HepG2 (cell line): Measurements from ENCODE around the gene PIK3IP1. TPM values are rescaled to one million over a fixed set of nuclear protein-coding genes. Genes with fewer than 3 reads are reported as not detected.

Experiments
- ARID2 ChIP-seq: sonication (generic); formaldehyde crosslinking; IDR thresholded peaks from 2 replicates; pipeline ENCODE4 v1.8.1; 2022; ENCODE audit warnings: mild to moderate bottlenecking, missing genetic modification reagents, borderline replicate concordance
- CBX5 ChIP-seq: sonication (generic); formaldehyde crosslinking; IDR thresholded peaks from 2 replicates; pipeline ENCODE4 v1.4.0; 2020; ENCODE audit warnings: missing genetic modification reagents, borderline replicate concordance
- FOXP1 ChIP-seq, 2 experiments: fragments of 450-650 bp in 1 of 2; IDR thresholded peaks; 2 replicates each; pipeline ENCODE4 v1.6.1; 2017 to 2018; ENCODE audit warnings: antibody characterized with exemption in 1 of 2
- HCFC1 ChIP-seq: fragments of 150-350 bp; IDR thresholded peaks from 2 replicates; pipeline ENCODE4 v1.6.1; 2014; ENCODE audit warnings: low read depth, low read length
- MBD4 ChIP-seq: IDR thresholded peaks from 2 replicates; pipeline ENCODE4 v1.6.1; 2012; ENCODE audit warnings: low read length, inconsistent platforms, borderline replicate concordance
- NFIB ChIP-seq: sonication (generic); formaldehyde crosslinking; IDR thresholded peaks from 2 replicates; pipeline ENCODE4 v1.9.0; 2021; ENCODE audit warnings: missing genetic modification reagents, mild to moderate bottlenecking, borderline replicate concordance
- SYNCRIP ChIP-seq: fragments of 200-400 bp; formaldehyde crosslinking; IDR thresholded peaks from 2 replicates; pipeline ENCODE4 v1.6.1; 2018; ENCODE audit warnings: mild to moderate bottlenecking, low read depth, low read length; ENCODE audit not compliant: insufficient read depth
- TBP ChIP-seq: sonication (generic); formaldehyde crosslinking; IDR thresholded peaks from 2 replicates; pipeline ENCODE4 v1.5.0; 2020; ENCODE audit warnings: missing genetic modification reagents
- ZSCAN9 ChIP-seq: IDR thresholded peaks from 2 replicates; pipeline ENCODE4 v1.6.1; 2016; ENCODE audit warnings: borderline replicate concordance
- polyA plus RNA-seq, 8 experiments: library from polyadenylated mRNA; depleted of rRNA in 3 of 8; stranded (reverse) in 7 of 8; unstranded in 1 of 8; fragments of >200 nt; fragmentation: Illumina TruSeq in 4 of 8; extraction: Trizol in 4 of 8; gene quantifications; 2 replicates each; pipeline versions ENCODE4 v1.2.1 to v1.2.3, GENCODE V29; 2011 to 2016; ENCODE audit warnings: low read depth in 4 of 8, missing spikeins in 1 of 8, mixed read lengths in 1 of 8; ENCODE audit not compliant: insufficient read depth in 1 of 8
- total RNA-seq, 5 experiments: library from RNA; depleted of rRNA; stranded (reverse); fragments of >200 nt; fragmentation: Illumina TruSeq; extraction: Trizol; gene quantifications; 2 replicates each; pipeline ENCODE4 v1.2.3, GENCODE V29; 2016; ENCODE audit warnings: low read depth in 1 of 5
- TF ChIP-seq, protein P1 (sequence below): sonication (generic); formaldehyde crosslinking; IDR thresholded peaks from 2 replicates; pipeline ENCODE4 v1.4.0; 2020; ENCODE audit warnings: missing genetic modification reagents
- TF ChIP-seq, protein P2 (sequence below): IDR thresholded peaks from 2 replicates; pipeline ENCODE4 v1.6.1; 2016; ENCODE audit warnings: control low read depth
- TF ChIP-seq, protein P3 (sequence below): sonication (generic); formaldehyde crosslinking; IDR thresholded peaks from 2 replicates; pipeline ENCODE4 v1.8.1; 2022; ENCODE audit warnings: low read depth, mild to moderate bottlenecking, missing genetic modification reagents
- TF ChIP-seq, protein P4 (sequence below): sonication (generic); formaldehyde crosslinking; IDR thresholded peaks from 2 replicates; pipeline ENCODE4 v1.5.0; 2020; ENCODE audit warnings: mild to moderate bottlenecking, missing genetic modification reagents
- TF ChIP-seq, protein P5 (sequence below): sonication (generic); formaldehyde crosslinking; IDR thresholded peaks from 2 replicates; pipeline ENCODE4 v1.4.0; 2020; ENCODE audit warnings: missing genetic modification reagents

Gene PIK3IP1
- total and polyA plus RNA-seq, 2 of the 13 experiments (the other 11 are each of a cell fraction or from before 2014, with no cell fraction given): 1.3 to 2.5 TPM

DNA sequence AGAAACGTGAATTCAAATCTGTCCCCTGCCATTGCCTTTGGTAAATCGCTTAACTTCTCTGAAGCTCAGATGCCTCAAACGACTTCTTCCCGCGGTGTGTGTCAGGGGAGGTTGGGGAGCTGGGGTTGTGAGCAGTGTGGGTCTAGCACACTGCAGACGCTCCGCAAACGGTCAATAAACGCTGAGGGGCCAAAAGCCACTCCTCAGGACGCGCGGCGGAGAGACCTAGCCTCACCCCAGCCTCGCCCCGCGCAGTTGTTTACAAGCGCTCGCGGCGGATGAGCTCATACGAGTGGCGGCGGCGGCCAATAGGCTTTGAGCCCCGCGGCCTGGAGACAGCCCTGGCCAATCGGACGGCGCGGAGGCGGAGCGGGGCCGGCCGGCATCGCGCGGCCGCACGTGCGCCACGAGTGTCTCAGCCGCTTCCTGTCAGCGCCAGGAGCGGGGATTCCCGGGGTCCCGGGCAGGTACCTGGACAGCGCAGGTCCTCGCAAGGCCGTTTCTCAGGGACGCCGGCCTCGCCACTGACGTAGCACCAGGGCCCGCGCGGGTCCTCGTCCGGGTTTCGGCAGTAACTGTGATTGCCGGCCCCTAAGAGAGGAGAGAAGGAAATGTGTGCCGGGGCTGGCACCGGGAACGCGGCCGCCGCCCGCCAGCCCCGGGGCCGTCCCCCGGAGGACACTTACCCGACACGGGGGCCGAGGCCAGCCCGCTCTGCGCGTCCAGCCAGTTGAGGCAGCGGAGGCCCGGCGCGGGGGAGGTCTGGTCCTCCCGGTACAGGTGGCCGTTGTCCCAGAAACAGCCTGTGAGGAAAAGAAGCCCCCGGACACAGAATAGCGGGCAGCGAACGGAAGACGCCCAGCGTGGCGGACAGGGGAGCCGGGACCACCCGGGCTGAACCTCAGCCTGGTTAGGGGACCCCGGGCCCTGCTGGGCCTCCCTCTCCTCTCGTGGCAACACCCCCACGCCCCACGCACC is 1.5 kb downstream of the PIK3IP1 start (continued):
- TF ChIP-seq, protein P1, sequence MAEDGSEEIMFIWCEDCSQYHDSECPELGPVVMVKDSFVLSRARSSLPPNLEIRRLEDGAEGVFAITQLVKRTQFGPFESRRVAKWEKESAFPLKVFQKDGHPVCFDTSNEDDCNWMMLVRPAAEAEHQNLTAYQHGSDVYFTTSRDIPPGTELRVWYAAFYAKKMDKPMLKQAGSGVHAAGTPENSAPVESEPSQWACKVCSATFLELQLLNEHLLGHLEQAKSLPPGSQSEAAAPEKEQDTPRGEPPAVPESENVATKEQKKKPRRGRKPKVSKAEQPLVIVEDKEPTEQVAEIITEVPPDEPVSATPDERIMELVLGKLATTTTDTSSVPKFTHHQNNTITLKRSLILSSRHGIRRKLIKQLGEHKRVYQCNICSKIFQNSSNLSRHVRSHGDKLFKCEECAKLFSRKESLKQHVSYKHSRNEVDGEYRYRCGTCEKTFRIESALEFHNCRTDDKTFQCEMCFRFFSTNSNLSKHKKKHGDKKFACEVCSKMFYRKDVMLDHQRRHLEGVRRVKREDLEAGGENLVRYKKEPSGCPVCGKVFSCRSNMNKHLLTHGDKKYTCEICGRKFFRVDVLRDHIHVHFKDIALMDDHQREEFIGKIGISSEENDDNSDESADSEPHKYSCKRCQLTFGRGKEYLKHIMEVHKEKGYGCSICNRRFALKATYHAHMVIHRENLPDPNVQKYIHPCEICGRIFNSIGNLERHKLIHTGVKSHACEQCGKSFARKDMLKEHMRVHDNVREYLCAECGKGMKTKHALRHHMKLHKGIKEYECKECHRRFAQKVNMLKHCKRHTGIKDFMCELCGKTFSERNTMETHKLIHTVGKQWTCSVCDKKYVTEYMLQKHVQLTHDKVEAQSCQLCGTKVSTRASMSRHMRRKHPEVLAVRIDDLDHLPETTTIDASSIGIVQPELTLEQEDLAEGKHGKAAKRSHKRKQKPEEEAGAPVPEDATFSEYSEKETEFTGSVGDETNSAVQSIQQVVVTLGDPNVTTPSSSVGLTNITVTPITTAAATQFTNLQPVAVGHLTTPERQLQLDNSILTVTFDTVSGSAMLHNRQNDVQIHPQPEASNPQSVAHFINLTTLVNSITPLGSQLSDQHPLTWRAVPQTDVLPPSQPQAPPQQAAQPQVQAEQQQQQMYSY (CRISPR knock-in tag): peak; percentile 71; the same call in 1 of the 2 replicates
- TF ChIP-seq FOXP1 (IDR thresholded peaks at IDR 0.05) (peak; percentile 56), FOXP1 (CRISPR knock-in tag; IDR thresholded peaks at IDR 0.05) (peak; percentile 88), SYNCRIP (no peak), ARID2 (CRISPR knock-in tag) (no peak), TBP (CRISPR knock-in tag) (no peak), HCFC1 (no peak), ZSCAN9 (peak; percentile 50; the same call in 1 of the 2 replicates), CBX5 (CRISPR knock-in tag) (0 out of 2 replicates have a peak, but pooled peaks have one; percentile 16), MBD4 (no peak), NFIB (CRISPR knock-in tag) (no peak)
- TF ChIP-seq, protein P2, sequence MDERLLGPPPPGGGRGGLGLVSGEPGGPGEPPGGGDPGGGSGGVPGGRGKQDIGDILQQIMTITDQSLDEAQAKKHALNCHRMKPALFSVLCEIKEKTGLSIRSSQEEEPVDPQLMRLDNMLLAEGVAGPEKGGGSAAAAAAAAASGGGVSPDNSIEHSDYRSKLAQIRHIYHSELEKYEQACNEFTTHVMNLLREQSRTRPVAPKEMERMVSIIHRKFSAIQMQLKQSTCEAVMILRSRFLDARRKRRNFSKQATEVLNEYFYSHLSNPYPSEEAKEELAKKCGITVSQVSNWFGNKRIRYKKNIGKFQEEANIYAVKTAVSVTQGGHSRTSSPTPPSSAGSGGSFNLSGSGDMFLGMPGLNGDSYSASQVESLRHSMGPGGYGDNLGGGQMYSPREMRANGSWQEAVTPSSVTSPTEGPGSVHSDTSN (CRISPR knock-in tag): no peak
- TF ChIP-seq, protein P3, sequence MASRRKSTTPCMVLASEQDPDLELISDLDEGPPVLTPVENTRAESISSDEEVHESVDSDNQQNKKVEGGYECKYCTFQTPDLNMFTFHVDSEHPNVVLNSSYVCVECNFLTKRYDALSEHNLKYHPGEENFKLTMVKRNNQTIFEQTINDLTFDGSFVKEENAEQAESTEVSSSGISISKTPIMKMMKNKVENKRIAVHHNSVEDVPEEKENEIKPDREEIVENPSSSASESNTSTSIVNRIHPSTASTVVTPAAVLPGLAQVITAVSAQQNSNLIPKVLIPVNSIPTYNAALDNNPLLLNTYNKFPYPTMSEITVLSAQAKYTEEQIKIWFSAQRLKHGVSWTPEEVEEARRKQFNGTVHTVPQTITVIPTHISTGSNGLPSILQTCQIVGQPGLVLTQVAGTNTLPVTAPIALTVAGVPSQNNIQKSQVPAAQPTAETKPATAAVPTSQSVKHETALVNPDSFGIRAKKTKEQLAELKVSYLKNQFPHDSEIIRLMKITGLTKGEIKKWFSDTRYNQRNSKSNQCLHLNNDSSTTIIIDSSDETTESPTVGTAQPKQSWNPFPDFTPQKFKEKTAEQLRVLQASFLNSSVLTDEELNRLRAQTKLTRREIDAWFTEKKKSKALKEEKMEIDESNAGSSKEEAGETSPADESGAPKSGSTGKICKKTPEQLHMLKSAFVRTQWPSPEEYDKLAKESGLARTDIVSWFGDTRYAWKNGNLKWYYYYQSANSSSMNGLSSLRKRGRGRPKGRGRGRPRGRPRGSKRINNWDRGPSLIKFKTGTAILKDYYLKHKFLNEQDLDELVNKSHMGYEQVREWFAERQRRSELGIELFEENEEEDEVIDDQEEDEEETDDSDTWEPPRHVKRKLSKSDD (CRISPR knock-in tag): peak; percentile 68; the same call in 1 of the 2 replicates
- TF ChIP-seq, protein P4, sequence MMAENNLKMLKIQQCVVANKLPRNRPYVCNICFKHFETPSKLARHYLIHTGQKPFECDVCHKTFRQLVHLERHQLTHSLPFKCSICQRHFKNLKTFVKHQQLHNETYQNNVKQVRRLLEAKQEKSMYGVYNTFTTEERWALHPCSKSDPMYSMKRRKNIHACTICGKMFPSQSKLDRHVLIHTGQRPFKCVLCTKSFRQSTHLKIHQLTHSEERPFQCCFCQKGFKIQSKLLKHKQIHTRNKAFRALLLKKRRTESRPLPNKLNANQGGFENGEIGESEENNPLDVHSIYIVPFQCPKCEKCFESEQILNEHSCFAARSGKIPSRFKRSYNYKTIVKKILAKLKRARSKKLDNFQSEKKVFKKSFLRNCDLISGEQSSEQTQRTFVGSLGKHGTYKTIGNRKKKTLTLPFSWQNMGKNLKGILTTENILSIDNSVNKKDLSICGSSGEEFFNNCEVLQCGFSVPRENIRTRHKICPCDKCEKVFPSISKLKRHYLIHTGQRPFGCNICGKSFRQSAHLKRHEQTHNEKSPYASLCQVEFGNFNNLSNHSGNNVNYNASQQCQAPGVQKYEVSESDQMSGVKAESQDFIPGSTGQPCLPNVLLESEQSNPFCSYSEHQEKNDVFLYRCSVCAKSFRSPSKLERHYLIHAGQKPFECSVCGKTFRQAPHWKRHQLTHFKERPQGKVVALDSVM (CRISPR knock-in tag): peak; percentile 77
- TF ChIP-seq, protein P5, sequence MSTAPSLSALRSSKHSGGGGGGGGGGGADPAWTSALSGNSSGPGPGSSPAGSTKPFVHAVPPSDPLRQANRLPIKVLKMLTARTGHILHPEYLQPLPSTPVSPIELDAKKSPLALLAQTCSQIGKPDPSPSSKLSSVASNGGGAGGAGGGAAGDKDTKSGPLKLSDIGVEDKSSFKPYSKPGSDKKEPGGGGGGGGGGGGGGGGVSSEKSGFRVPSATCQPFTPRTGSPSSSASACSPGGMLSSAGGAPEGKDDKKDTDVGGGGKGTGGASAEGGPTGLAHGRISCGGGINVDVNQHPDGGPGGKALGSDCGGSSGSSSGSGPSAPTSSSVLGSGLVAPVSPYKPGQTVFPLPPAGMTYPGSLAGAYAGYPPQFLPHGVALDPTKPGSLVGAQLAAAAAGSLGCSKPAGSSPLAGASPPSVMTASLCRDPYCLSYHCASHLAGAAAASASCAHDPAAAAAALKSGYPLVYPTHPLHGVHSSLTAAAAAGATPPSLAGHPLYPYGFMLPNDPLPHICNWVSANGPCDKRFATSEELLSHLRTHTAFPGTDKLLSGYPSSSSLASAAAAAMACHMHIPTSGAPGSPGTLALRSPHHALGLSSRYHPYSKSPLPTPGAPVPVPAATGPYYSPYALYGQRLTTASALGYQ (CRISPR knock-in tag): no peak
